GM21390 (cell line): ENCODE measurements around the gene TMEM231.

ENCODE experiments used
- ATAC-seq: cut with Tn5 transposase; IDR thresholded peaks from one replicate; pipeline ENCODE4 v1.9.1; 2021; ENCODE audit not compliant: unreplicated experiment

TMEM231 gene

GRCh38 chr16:75494661-75495075 lies 61.4 kb downstream of the TMEM231 start:
- no peak for ATAC-seq

- no peak for ATAC-seq
These were observed 61.9 kb downstream of the TMEM231 start for GRCh38 chr16:75494184-75494583.

GRCh38 chr16:75491876-75492275 lies 64.2 kb downstream of the TMEM231 start:
- no peak for ATAC-seq

GRCh38 chr16:75488322-75488721 lies 67.7 kb downstream of the TMEM231 start:
- no peak for ATAC-seq
